Kidney capillary endothelial cell (primary cell): Measurements from ENCODE around the gene GFPT2.

Experiments
- DNase-seq: peaks from one replicate; pipeline ENCODE4 v3.0.0-alpha.2; 2018; ENCODE audit warnings: low spot score

GFPT2 gene

GRCh38 chr5:180332861-180333260 lies 20.3 kb downstream of the GFPT2 start:
- DNase-seq, result no peak

GRCh38 chr5:180332051-180332517 lies 21.1 kb downstream of the GFPT2 start:
- DNase-seq, result no peak

GRCh38 chr5:180331647-180331950 lies 21.5 kb downstream of the GFPT2 start:
- no peak for DNase-seq

- no peak for DNase-seq
Observed at GRCh38 chr5:180330810-180331646, 22.1 kb downstream of the GFPT2 start.

- DNase-seq, result no peak
Observed at GRCh38 chr5:180330270-180330648, 22.9 kb downstream of the GFPT2 start.

GRCh38 chr5:180329606-180330269 lies 23.4 kb downstream of the GFPT2 start:
- DNase-seq, result no peak

GRCh38 chr5:180329138-180329435 lies 24.0 kb downstream of the GFPT2 start:
- no peak for DNase-seq

- DNase-seq, result peak; percentile 48
Observed at GRCh38 chr5:180328296-180329137, 24.6 kb downstream of the GFPT2 start.

GRCh38 chr5:180326989-180327565 lies 26.1 kb downstream of the GFPT2 start:
- DNase-seq, result no peak

- DNase-seq, result no peak
Observed at GRCh38 chr5:180324601-180324950, 28.6 kb downstream of the GFPT2 start.

- no peak for DNase-seq
Observed at GRCh38 chr5:180323941-180324600, 29.1 kb downstream of the GFPT2 start.

GRCh38 chr5:180323160-180323559 lies 30.0 kb downstream of the GFPT2 start:
- DNase-seq, result no peak

GRCh38 chr5:180318456-180319089 lies 34.6 kb downstream of the GFPT2 start:
- DNase-seq, result no peak

GRCh38 chr5:180316586-180316985 lies 36.5 kb downstream of the GFPT2 start:
- DNase-seq, result no peak

- peak; percentile 17 for DNase-seq
Observed at GRCh38 chr5:180315762-180316212, 37.3 kb downstream of the GFPT2 start.

- peak; percentile 68 for DNase-seq
Observed at GRCh38 chr5:180313677-180314505, 39.2 kb downstream of the GFPT2 start.

- DNase-seq, result no peak
Observed at GRCh38 chr5:180311216-180311615, 41.9 kb downstream of the GFPT2 start.

GRCh38 chr5:180306796-180307195 lies 46.3 kb downstream of the GFPT2 start:
- no peak for DNase-seq

GRCh38 chr5:180305481-180305880 lies 47.7 kb downstream of the GFPT2 start:
- no peak for DNase-seq
